GM19351 (cell line): ENCODE results near the gene ABHD8.
A peak's percentile ranks its signal among the peaks of the same experiment; 100 is the strongest.

Experiments used
- ATAC-seq: cut with Tn5 transposase; IDR thresholded peaks from one replicate; pipeline ENCODE4 v1.9.1; 2021; ENCODE audit warnings: mild to moderate bottlenecking, moderate library complexity; ENCODE audit not compliant: unreplicated experiment

The ABHD8 gene

GRCh38 chr19:17266975-17267788, 36.0 kb downstream of the ABHD8 start, which contains the start of gene BABAM1:
BABAM1 (plus strand) TSS chr19:17267443; CDS start chr19:17268807, 1,364 bp downstream.
- peak; percentile 79 for ATAC-seq

- peak; percentile 35 for ATAC-seq
Observed at GRCh38 chr19:17266589-17266974, 36.6 kb downstream of the ABHD8 start.

DNA sequence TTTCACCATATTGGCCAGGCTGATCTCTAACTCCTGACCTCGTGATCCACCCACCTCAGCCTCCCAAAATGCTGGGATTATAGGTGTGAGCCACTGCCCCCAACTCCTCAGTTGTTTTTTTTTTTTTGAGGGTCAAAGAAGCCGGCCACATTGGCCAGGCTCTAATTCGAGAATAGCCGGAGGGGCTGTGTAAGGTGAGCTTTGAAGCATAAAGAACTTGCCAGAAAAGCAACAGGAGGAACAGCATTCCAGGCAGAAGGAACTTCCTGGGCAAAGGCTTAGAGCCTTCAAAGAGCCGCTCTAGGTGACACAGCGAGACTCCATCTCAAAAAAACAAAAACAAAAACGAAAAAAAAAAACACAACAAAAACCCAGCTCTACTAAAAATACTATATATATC, 37.2 kb downstream of the ABHD8 start:
- no peak for ATAC-seq

DNA sequence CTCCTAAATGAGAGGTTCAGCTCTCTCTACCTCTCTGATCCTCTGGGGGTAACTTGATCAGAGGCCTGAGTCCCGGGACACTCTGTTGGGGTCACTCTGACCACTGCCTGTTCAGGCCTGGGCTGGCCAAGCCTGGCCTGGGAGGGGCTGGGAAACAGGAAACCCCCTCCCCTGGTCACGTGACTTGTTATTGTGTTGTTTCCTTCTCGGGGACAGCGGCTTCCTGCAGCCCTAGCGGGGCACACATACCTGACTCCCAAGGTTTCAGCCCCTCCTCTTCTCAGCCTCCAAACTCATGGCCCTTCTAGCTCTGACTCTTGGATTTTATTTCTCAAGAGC, 38.6 kb downstream of the ABHD8 start, which contains the start of gene USHBP1:
USHBP1 (minus strand) TSS at position 105 of the 339 bp plus-strand sequence. CDS start 446 bp downstream, outside the sequence.
- ATAC-seq, result no peak

GRCh38 chr19:17263712-17264640, 39.2 kb downstream of the ABHD8 start:
- ATAC-seq, result no peak

GRCh38 chr19:17262557-17262956, 40.7 kb downstream of the ABHD8 start:
- ATAC-seq, result no peak

DNA sequence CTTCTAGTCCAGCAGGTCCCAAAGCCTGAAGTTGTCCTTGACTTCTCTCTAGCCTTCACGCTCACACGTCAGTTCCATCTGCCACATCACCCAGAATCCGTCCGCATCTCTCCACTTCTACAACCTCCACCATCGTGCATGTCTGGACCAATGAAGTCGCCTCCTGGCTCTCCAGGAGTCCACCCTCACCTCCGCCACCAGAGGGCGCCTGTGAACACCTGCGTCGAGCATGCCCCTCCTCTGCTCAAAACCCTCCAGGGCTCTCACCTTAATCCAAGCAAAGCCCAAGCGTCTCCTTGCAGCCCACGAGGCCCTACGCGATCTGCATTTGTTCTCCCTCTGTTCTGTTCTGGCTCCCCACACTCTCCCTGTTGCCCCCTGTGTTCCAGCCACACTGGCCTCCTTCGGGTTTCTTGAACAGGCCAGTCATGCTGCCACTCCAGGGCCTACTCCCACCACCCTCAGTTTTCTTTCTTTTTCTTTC, 42.3 kb downstream of the ABHD8 start:
- peak; percentile 79 for ATAC-seq

- no peak for ATAC-seq
Observed at GRCh38 chr19:17259934-17260333, 43.3 kb downstream of the ABHD8 start.

- no peak for ATAC-seq
Observed at GRCh38 chr19:17259118-17259780, 44.0 kb downstream of the ABHD8 start.

GRCh38 chr19:17256130-17256529, 47.1 kb downstream of the ABHD8 start:
- ATAC-seq, result no peak

DNA sequence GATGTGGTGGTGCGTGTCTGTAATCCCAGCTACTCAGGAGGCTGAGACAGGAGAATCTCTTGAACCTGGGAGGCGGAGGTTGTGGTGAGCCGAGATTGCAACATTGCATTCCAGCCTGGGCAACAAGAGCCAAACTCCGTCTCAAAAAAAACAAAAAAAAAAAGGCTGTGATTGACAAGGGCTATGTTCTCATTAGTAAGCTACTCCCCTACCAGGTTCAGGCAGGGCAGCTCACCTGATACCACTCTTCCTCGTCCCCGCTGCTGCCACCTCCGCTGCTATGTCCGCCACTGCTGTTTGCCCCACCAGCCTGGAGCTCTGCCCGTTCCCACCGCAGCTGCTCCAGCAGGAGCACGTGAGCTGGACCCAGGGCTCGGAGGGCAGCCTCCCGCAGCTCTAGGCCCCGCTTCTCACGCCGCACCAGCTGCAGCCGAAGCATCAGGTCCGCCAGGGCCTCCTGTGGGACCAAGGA, 48.0 kb downstream of the ABHD8 start:
- ATAC-seq, result no peak

DNA sequence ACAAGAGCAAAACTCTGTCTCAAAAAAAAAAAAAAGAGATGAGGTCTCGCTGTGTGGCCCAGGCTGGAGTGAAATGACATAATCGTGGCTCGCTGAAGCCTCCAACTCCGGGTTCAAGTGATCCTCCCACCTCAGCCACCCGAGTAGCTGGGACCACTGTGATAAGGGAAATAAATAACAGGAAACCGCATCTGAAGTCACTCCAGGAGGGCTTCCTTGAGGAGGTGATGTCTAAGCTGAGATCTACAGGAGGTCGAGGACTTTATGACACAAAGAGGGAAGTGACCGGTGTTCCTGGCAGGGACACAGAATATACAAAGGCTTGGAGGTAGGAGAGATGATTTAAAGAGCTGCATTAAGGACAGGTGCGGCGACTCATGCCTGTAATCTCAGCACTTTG, 48.6 kb downstream of the ABHD8 start:
- ATAC-seq, result no peak

GRCh38 chr19:17249887-17250548, 53.2 kb downstream of the ABHD8 start:
- no peak for ATAC-seq

DNA sequence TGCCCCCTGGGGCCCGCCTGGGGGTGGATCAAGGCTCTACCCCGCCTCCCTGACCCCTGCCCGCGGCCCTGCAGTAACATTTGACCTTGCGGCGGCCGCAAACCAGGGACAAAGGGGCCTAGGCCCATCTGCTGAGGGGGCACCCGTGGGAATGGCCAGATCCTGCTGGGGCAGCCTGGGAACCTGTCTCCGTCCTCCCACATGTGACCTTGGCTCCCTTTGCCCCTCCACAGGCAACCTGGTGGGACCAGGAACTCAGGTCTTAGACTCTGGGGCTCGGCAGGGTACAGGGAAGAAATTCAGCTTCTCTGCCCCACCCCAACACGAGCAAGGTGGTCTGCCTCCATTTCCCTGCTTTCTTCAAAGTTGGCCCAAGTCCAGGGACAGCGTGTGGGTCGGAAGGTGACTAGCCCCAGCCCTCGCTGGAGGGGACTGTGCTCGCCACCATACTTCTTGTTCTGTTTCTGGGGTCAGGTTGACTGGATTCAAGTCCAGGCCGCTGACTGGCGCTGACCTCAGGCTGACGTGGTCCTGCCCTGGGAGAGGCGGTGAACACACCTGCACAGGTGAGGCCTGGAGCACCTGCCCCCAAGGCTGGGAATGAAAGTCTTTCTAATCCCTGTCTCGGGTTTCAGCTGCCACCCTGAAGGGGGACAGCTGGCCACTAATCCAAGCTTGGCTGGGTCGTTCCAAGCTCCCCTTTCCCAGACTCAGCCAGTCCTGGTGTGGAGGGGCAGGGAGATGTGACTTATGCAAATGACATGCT, 55.0 kb downstream of the ABHD8 start:
- no peak for ATAC-seq

GRCh38 chr19:17246681-17247425, 56.4 kb downstream of the ABHD8 start:
- no peak for ATAC-seq

DNA sequence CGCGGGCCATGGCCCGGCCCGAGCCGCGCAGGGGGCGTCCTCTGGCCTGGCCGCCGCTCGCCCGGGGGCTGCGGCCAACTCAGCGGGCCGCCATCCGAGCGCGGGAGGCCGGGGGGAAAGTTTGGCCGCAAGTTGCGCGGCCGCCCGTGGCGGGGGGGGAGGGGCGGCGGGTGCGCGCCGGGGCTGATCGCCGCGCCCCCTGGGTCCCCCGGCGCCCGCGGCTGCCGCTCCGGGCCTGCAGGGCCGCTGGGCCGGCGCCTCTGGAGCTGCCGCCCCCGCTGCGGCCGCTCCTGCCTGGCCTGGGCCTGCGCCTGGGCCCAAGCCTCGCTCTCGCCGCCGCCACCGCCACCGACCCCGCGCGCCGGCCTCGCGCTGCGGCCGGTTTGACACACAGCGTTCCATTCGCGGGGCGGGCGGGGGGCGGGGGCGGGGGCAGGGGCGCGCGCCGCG, 57.7 kb downstream of the ABHD8 start, which contains the start of gene NR2F6:
NR2F6 (minus strand) TSS at position 385 of the 450 bp plus-strand sequence. CDS start 699 bp downstream, outside the sequence.
- no peak for ATAC-seq

DNA sequence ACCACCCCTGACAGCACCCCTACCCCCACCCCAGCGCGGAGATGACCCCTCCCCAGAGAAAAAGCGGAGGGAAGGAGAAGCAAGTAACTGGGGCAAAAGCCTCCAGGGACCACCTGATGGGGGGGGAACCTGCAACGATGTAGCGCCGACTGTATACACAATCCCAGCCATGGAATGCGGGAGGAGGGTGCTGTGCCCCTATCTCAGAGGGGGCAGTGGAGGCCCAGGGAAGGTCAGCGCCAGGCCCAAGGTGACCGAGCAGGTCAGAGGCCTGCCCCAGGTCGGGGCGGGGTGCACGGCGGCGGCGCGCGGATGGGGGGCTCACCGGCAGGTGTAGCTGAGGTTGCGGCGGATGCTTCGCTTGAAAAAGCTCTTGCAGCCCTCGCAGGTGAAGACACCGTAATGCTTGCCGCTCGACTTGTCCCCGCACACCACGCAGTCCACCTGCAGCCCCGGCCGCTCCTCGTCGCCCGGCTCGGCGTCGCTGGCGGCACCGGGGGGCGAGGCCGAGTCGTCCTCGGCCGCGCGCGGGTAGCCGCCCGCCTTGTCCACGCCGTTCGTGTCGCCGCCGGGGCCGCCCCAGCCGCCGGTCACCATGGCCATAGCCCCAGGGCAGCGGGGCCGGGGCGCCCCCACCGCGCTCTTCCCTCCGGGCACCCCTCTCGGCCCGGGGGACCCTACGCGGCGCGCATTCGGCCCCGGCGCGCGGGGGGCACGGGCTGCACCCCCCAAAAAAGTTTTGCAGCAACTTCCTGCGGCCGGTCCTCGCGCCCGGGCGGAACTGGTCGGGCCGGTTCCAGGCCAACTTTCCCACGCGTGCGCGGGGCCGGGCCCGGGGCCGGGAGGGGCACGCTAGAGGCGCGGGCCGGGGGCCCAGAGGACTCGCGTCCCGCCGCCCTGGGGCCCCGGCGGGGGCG, 58.3 kb downstream of the ABHD8 start:
- ATAC-seq, result no peak
